HG03521 (cell line): ENCODE data around the gene TEX19.

Experiments used
- ATAC-seq: cut with Tn5 transposase; IDR thresholded peaks from one replicate; pipeline ENCODE4 v1.9.1; 2021; ENCODE audit warnings: mild to moderate bottlenecking, moderate library complexity; ENCODE audit not compliant: unreplicated experiment

Gene TEX19

DNA sequence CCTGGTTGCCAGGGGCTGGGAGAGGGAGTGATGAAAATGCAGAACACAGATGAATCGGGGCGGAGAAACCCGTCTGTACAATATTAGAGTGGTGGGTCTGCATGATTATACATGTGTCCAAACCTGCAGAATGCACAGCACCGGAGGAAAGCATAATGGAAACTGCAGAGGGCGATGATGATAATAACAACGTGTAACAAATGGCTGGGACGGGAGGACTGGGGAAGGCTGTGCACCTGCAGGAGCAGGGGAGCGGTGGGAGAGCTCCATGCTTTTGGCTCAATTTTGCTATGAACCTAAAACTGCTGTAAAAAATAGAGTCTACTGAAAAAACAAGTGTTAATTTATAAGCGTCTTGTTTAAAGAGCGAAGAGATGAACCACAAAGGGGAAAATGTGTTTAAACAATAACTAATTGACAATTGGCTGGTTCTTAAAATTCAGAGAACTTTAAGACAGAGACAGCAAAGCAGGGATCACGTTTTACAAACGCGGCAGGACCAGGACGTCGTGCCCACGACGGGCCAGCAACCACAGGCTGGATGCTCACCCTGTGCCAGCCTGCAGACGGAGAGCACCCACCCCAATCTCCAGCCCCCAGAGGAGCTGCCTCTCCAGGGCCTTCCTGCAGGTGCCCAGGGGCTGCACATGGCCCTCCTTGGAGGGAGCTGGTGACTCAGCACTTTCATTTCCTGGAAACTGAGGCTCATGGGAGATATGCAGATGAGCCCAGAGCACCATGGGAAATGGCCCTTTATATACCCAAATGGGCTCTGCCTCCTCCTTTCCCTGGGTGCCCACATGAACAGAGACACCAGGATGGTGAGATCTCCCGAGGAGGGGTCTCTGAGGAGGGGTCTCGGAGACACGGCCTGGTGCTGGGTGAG, at the start of gene TEX19:
TSS of gene TEX19 (plus strand) at position 783 of the 886 bp plus-strand sequence. CDS start 2,904 bp downstream, outside the sequence.
- ATAC-seq = no peak

GRCh38 chr17:82309656-82310570, 49.1 kb upstream of the TEX19 start:
- no peak for ATAC-seq

DNA sequence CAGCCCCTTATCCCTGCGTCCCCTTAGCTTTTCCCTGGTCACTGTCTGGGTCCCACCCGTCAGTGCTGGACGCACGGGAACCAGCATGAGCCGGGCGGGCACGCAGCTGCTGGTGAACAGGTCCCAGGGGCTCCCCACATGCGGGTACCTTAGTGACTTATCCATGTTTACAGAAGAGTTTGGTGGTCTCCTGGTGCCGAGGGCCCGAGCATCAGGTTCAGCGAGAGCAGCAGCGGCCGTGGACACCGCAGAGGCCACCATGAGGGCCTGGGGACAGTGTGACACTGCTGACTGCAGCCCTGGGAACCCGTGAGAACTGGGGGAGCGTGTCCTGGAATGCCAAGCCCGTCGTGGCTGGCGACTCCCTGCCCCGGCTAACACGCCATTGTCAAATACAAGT, 48.2 kb upstream of the TEX19 start:
- ATAC-seq = no peak

DNA sequence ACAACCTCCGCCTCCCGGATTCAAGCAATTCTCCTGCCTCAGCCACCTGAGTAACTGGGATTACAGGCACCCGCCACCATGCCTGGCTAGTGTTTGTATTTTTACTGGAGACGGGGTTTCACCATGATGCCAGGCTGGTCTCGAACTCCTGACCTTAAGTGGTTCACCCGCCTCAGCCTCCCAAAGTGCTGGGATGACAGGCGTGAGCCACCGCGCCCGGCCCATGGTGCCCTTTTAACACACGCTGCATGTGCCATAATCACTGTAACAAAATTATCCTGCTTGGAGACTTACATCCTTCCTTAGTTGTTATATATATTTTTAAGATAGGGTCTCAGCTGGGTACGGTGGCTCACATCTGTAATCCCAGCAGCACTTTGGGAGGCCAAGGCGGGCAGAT, 47.1 kb upstream of the TEX19 start:
- ATAC-seq = no peak

GRCh38 chr17:82313195-82314011, 45.6 kb upstream of the TEX19 start:
- ATAC-seq = no peak

GRCh38 chr17:82314012-82314726, 44.9 kb upstream of the TEX19 start:
- ATAC-seq = no peak

- ATAC-seq = no peak
These were observed 44.1 kb upstream of the TEX19 start for GRCh38 chr17:82314727-82315605.

GRCh38 chr17:82315703-82316358, 43.2 kb upstream of the TEX19 start:
- no peak for ATAC-seq

- no peak for ATAC-seq
These were observed 42.2 kb upstream of the TEX19 start for GRCh38 chr17:82316651-82317393.

GRCh38 chr17:82317394-82318168, 41.5 kb upstream of the TEX19 start, which contains the start of gene CD7:
Gene CD7, minus strand, starts transcription at chr17:82317608. Its CDS starts 113 bp downstream, at chr17:82317495.
- no peak for ATAC-seq

- ATAC-seq = no peak
These were observed 40.9 kb upstream of the TEX19 start for GRCh38 chr17:82318169-82318498.

DNA sequence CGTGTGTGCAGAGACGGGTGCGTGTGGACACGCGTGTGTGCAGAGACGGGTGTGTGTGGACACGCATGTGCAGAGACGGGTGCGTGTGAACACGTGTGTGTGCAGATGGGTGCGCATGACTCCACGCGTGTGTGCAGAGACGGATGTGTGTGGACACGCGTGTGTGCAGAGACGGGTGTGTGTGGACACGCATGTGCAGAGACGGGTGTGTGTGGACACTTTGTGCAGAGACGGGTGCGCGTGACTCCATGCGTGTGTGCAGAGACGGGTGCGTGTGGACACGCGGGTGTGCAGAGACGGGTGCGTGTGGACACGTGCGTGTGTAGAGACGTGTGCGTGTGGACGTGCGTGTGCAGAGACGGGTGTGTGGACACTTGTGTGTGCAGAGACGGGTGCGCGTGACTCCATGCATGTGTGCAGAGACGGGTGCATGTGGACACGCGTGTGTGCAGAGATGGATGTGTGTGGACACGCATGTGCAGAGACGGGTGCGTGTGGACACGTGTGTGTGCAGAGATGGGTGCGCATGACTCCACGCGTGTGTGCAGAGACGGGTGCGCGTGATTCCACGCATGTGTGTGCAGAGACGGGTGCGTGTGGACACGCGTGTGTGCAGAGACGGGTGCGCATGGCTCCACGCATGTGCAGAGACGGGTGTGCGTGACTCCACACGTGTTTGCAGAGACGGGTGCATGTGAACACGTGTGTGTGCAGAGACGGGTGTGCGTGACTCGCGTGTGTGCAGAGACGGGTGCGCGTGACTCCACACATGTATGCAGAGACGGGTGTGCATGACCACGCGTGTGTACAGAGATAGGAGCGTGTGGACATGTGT, 40.1 kb upstream of the TEX19 start:
- no peak for ATAC-seq

DNA sequence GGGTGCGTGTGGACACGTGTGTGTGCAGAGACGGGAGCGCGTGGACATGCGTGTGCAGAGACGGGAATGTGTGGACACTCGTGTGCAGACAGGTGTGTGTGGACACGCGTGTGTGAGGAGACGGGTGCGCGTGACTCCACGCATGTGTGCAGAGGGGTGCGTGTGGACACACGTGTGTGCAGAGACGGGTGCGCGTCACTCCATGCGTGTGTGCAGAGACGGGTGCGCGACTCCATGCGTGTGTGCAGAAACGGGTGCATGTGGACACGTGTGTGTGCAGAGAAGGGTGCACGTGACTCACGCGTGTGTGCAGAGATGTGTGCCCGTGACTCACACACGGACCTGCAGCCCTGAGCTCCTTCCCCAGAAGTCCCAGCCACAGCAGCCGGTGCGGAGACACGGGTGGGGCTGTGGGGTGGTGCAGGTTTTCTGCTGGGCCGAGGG, 39.4 kb upstream of the TEX19 start:
- ATAC-seq = no peak

DNA sequence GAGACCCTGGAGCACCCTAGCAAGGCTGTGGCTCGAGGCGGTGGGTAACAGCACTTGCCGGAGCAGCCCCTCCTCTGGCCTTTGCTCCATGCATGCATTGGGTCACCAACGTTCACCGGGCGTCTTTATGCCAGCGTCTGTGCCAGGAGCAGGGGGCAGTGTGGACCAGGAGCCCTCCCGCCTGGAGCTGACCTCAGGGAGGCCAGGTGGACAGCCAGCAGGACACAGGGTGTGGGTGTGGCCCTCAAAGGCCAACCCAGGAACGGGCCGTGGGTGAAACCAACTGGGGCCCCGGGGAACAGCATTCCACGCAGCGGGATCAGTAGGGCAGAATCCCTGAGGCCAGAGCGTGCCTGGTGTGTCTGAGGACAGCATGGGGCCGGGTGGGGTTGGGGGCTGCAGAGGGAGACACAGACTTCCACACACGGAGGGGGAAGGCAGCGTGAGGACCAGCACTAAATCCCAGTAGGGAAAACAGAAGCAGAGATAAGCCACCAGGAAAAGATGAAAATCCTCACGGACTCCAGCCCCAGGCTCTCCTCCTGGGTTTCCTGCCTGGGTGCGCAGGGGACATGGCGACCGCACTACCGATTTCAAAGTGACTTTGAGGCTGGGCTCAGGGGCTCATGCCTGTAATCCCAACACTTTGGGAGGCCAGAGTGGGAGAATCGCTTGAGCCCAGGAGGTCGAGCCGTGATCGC, 38.8 kb upstream of the TEX19 start:
- no peak for ATAC-seq
